Coronary artery (tissue), 2 donors: Measurements from ENCODE around the gene DISC1.

Source experiments
- DNase-seq: peaks from one replicate; pipeline ENCODE4 v3.0.0-alpha.2; 2017; ENCODE audit warnings: low spot score
- H3K27ac ChIP-seq, 2 donors: fragments of 200-600 bp; sonication (generic); one replicate each; pipeline ENCODE4 v1.5.1; 2016 to 2019
- H3K4me3 ChIP-seq: fragments of 200-600 bp; sonication (generic); 2 replicates; pipeline ENCODE4 v1.5.1; 2016; ENCODE audit warnings: mild to moderate bottlenecking, moderate library complexity
- CTCF ChIP-seq: fragments of 200-600 bp; sonication (generic); IDR thresholded peaks from one replicate; pipeline ENCODE4 v1.5.1; 2019; ENCODE audit warnings: antibody characterized with exemption

Gene DISC1

GRCh38 chr1:231817801-231818200, 191.2 kb downstream of the DISC1 start:
- DNase-seq, result no peak
- TF ChIP-seq CTCF, result no peak
- H3K27ac ChIP-seq, result no peak overlapping the region
- H3K4me3 ChIP-seq, result no peak overlapping the region

- DNase-seq, result no peak
- H3K27ac ChIP-seq, result no peak overlapping the region
- no peak overlapping the region for H3K4me3 ChIP-seq
- no peak for TF ChIP-seq CTCF
These were observed 191.7 kb downstream of the DISC1 start for GRCh38 chr1:231818337-231818736.

- no peak for TF ChIP-seq CTCF
- H3K4me3 ChIP-seq, result no peak overlapping the region
- H3K27ac ChIP-seq, result no peak overlapping the region
- DNase-seq, result no peak
These were observed 194.7 kb downstream of the DISC1 start for GRCh38 chr1:231821281-231821680.

GRCh38 chr1:231822041-231822440, 195.5 kb downstream of the DISC1 start:
- no peak for DNase-seq
- Histone ChIP-seq H3K27ac (no peak overlapping the region), H3K4me3 (no peak overlapping the region)
- no peak for TF ChIP-seq CTCF

- no peak overlapping the region for H3K4me3 ChIP-seq
- TF ChIP-seq CTCF, result no peak
- DNase-seq, result no peak
- no peak overlapping the region for H3K27ac ChIP-seq
These were observed 200.0 kb downstream of the DISC1 start for GRCh38 chr1:231826566-231826965.

- Histone ChIP-seq H3K27ac (no peak overlapping the region), H3K4me3 (no peak overlapping the region)
- no peak for DNase-seq
- no peak for TF ChIP-seq CTCF
These were observed 200.9 kb downstream of the DISC1 start for GRCh38 chr1:231827337-231828105.

GRCh38 chr1:231828182-231828920, 201.8 kb downstream of the DISC1 start:
- Histone ChIP-seq H3K27ac (no peak overlapping the region), H3K4me3 (no peak overlapping the region)
- no peak for TF ChIP-seq CTCF
- DNase-seq, result no peak
